Ovary (tissue), 3 donors: ENCODE data around the gene BACH1.

Source experiments
- EP300 ChIP-seq: sonication (generic); formaldehyde crosslinking; IDR thresholded peaks from one replicate; pipeline ENCODE4 v1.6.1; 2017; ENCODE audit warnings: antibody characterized with exemption
- POLR2A ChIP-seq: fragments of 450-650 bp; IDR thresholded peaks from one replicate; pipeline ENCODE4 v1.6.1; 2017; ENCODE audit warnings: antibody characterized with exemption, mild to moderate bottlenecking, moderate library complexity
- TF ChIP-seq, protein P1 (sequence below), 3 donors: fragments of 450-650 bp in 2 of 3; fragments of 200-600 bp in 1 of 3; IDR thresholded peaks; one replicate each; pipeline versions ENCODE4 v1.5.1 to v1.8.0; 2016 to 2022; ENCODE audit warnings: antibody characterized with exemption in 3 of 3, mild to moderate bottlenecking in 1 of 3
- donor health status: DM: no; HTN: no; CAD: no.

DNA sequence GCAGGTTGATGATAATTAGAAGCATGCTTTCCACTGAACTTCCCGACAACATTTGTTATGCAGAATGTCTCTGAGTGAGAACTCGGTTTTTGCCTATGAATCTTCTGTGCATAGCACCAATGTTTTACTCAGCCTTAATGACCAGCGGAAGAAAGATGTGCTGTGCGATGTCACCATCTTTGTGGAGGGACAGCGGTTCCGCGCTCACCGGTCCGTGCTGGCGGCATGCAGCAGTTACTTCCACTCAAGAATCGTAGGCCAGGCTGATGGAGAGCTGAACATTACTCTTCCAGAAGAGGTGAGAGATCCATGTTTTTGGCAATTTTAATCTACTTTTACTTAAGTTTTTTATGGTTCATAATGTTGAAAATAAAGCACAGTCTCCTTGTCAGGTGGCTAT, 22.5 kb downstream of the BACH1 start:
- TF ChIP-seq, protein P1, sequence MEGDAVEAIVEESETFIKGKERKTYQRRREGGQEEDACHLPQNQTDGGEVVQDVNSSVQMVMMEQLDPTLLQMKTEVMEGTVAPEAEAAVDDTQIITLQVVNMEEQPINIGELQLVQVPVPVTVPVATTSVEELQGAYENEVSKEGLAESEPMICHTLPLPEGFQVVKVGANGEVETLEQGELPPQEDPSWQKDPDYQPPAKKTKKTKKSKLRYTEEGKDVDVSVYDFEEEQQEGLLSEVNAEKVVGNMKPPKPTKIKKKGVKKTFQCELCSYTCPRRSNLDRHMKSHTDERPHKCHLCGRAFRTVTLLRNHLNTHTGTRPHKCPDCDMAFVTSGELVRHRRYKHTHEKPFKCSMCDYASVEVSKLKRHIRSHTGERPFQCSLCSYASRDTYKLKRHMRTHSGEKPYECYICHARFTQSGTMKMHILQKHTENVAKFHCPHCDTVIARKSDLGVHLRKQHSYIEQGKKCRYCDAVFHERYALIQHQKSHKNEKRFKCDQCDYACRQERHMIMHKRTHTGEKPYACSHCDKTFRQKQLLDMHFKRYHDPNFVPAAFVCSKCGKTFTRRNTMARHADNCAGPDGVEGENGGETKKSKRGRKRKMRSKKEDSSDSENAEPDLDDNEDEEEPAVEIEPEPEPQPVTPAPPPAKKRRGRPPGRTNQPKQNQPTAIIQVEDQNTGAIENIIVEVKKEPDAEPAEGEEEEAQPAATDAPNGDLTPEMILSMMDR (IDR thresholded peaks at IDR 0.05) = no peak
- TF ChIP-seq POLR2A (no peak), EP300 (no peak)
